Erythroblast (primary cell): ENCODE results near the gene MYL7.

Experiments
- GATA1 ChIP-seq: IDR thresholded peaks from 2 replicates; pipeline ENCODE4 v1.6.1; 2011; ENCODE audit warnings: low read depth, mild to moderate bottlenecking, control low read depth, low read length, moderate library complexity
- POLR2A ChIP-seq: IDR thresholded peaks from 2 replicates; pipeline ENCODE4 v1.6.1; 2011; ENCODE audit warnings: mild to moderate bottlenecking, low read length

DNA sequence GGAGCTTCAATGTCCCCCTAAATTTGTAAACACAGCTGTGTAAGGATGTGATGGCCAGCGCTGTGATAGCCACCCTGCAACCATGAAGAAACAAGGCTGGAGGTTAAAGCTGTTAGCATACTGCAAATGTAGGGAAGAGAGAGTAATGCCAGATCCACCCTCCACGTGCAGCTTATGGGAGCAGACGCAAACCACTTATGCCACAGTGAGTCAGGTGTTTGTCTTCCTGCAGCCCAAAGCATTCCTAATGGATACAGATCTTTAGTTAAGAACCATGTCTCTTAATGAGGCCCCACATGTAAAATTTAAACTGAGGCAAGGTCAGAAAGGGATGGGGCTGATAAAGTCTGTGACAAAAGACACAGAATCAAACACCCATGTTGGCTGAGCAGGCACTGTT is 13.6 kb upstream of the MYL7 start:
- no peak for TF ChIP-seq POLR2A
- no peak for TF ChIP-seq GATA1
